K562 (cell line): ENCODE data around the gene KCND2. TPM values are rescaled to one million over a fixed set of nuclear protein-coding genes. Genes with fewer than 3 reads are reported as not detected.
"Not testable (repeated sequence)": the region's sequence is repeated elsewhere in the genome, so short reads cannot be mapped to it uniquely, and the experiment has no call there.

Source experiments
- ATAC-seq: fragments of 200-7000 bp; cut with Tn5 transposase; 3 replicates; pipeline ENCODE4 v1.9.1; 2020; ENCODE audit warnings: moderate library complexity
- BruUV-seq: library from RNA; stranded (reverse); fragments of 400-500 nt; replicated peaks from 2 replicates; lab custom pipeline; 2021; lab: Mats Ljungman, UMichigan
- CTCF ChIA-PET: fragments of 300-600 bp; formaldehyde crosslinking; extraction: SDS; loops from one replicate; lab custom pipeline; 2021; ENCODE audit warnings: low intra/inter-chr PET ratio; lab: Yijun Ruan, JAX
- POLR2A ChIA-PET: fragments of 300-600, 350-650 bp; sonication (Branson Sonifier 250); formaldehyde crosslinking; extraction: SDS; loops from one replicate; lab custom pipeline; 2021; ENCODE audit warnings: antibody characterized with exemption, inconsistent platforms; lab: Yijun Ruan, JAX
- DNase-seq, 4 experiments: peaks; one replicate each; pipeline versions ENCODE4 v3.0.0 to v3.0.0-alpha.2; 2011 to 2018; ENCODE audit warnings: low spot score in 3 of 4, mixed read lengths in 3 of 4; ENCODE audit errors: extremely low read depth in 1 of 4
- FAIRE-seq: peaks from 2 replicates; lab custom pipeline; 2011; peaks lifted over from hg19 to GRCh38; lab: Jason Lieb, UNC
- H2AFZ ChIP-seq: 2 replicates; pipeline ENCODE4 v1.6.0; 2011; ENCODE audit warnings: low read depth, low read length, control low read depth, inconsistent platforms
- H3K27ac ChIP-seq: fragments of 200-600 bp; 3 replicates; pipeline ENCODE4 v1.8.0; 2011; ENCODE audit warnings: low read depth, mild to moderate bottlenecking, control low read depth, inconsistent platforms, low read length, moderate library complexity, mixed read lengths; ENCODE audit errors: extremely low read depth
- H3K27me3 ChIP-seq, 2 experiments: fragments of 300-600 bp in 1 of 2; 2 replicates in 1 of 2; 3 replicates in 1 of 2; pipeline versions ENCODE4 v1.6.0 to v1.8.0; 2011; ENCODE audit warnings: inconsistent platforms in 2 of 2, low read length in 2 of 2, mild to moderate bottlenecking in 1 of 2, mixed read lengths in 1 of 2, moderate library complexity in 1 of 2; ENCODE audit not compliant: control insufficient read depth in 2 of 2, insufficient read depth in 2 of 2
- H3K36me3 ChIP-seq: fragments of 300-600 bp; 3 replicates; pipeline ENCODE4 v1.8.0; 2011; ENCODE audit warnings: mild to moderate bottlenecking, low read length, inconsistent platforms; ENCODE audit not compliant: control insufficient read depth, insufficient read depth
- H3K4me1 ChIP-seq, 2 experiments: fragments of 200-600 bp in 1 of 2; replicated peaks in 1 of 2; 2 replicates in 1 of 2; 3 replicates in 1 of 2; pipeline versions ENCODE4 v1.5.1 to v1.8.0; 2011; ENCODE audit warnings: inconsistent platforms in 2 of 2, low read length in 2 of 2, mild to moderate bottlenecking in 1 of 2, mixed read lengths in 1 of 2, moderate library complexity in 1 of 2; ENCODE audit not compliant: control insufficient read depth in 2 of 2, insufficient read depth in 2 of 2
- H3K4me2 ChIP-seq: 2 replicates; pipeline ENCODE4 v1.6.1; 2011; ENCODE audit warnings: low read length, control low read depth, inconsistent platforms, mixed read lengths; ENCODE audit not compliant: insufficient read depth
- H3K4me3 ChIP-seq: fragments of 200-600 bp; sonication (generic), shearing (Covaris generic); 2 replicates; pipeline ENCODE4 v1.5.1; 2016; ENCODE audit warnings: control low read depth, inconsistent platforms
- H3K79me2 ChIP-seq: fragments of 200-600 bp; 3 replicates; pipeline ENCODE4 v1.8.0; 2011; ENCODE audit warnings: low read length, inconsistent platforms; ENCODE audit not compliant: control insufficient read depth, insufficient read depth
- H3K9ac ChIP-seq, 2 experiments: 2 replicates each; pipeline versions ENCODE4 v1.6.0 to v1.6.1; 2011; ENCODE audit warnings: low read depth in 2 of 2, low read length in 2 of 2, control low read depth in 1 of 2, inconsistent platforms in 1 of 2, mild to moderate bottlenecking in 1 of 2, mixed read lengths in 1 of 2; ENCODE audit not compliant: insufficient read depth in 1 of 2
- H3K9me1 ChIP-seq: one replicate; pipeline ENCODE4 v1.6.0; 2011; ENCODE audit warnings: inconsistent platforms, mild to moderate bottlenecking, low read length, moderate library complexity; ENCODE audit not compliant: control insufficient read depth, insufficient read depth
- H3K9me3 ChIP-seq: replicated peaks from 2 replicates; pipeline ENCODE4 v1.5.1; 2011; ENCODE audit warnings: low read depth, low read length, inconsistent platforms; ENCODE audit not compliant: control insufficient read depth, insufficient read depth
- H4K20me1 ChIP-seq: replicated peaks from 2 replicates; pipeline ENCODE4 v1.6.1; 2011; ENCODE audit warnings: low read length, inconsistent platforms, mixed read lengths; ENCODE audit not compliant: control insufficient read depth, insufficient read depth
- ILF3 ChIP-seq: fragments of 450-650 bp; IDR thresholded peaks from 2 replicates; pipeline ENCODE4 v1.6.1; 2018; ENCODE audit warnings: antibody characterized with exemption, mild to moderate bottlenecking, moderate library complexity, borderline replicate concordance
- JUN ChIP-seq, 2 experiments: sonication (generic) in 1 of 2; formaldehyde crosslinking in 1 of 2; IDR thresholded peaks; 2 replicates each; pipeline versions ENCODE4 v1.6.1 to v1.8.0; 2012 to 2022; ENCODE audit warnings: borderline replicate concordance in 2 of 2, mild to moderate bottlenecking in 2 of 2, improper control_type of control experiment in 1 of 2, low read depth in 1 of 2, low read length in 1 of 2, missing genetic modification reagents in 1 of 2
- NFYB ChIP-seq: IDR thresholded peaks from 2 replicates; pipeline ENCODE4 v1.6.1; 2011; ENCODE audit warnings: mild to moderate bottlenecking, moderate library complexity; ENCODE audit not compliant: insufficient read length; ENCODE audit errors: extremely low read depth
- POLR2G ChIP-seq: fragments of 200-400 bp; formaldehyde crosslinking; IDR thresholded peaks from 2 replicates; pipeline ENCODE4 v1.6.1; 2017; ENCODE audit warnings: low read depth, mild to moderate bottlenecking, antibody characterized with exemption, low read length, moderate library complexity
- SIN3B ChIP-seq: fragments of 450-650 bp; IDR thresholded peaks from 2 replicates; pipeline ENCODE4 v1.6.1; 2017; ENCODE audit warnings: low read depth, mild to moderate bottlenecking, moderate library complexity
- ZFX ChIP-seq: sonication (generic); formaldehyde crosslinking; IDR thresholded peaks from 2 replicates; pipeline ENCODE4 v1.8.0; 2022; ENCODE audit warnings: mild to moderate bottlenecking, missing genetic modification reagents, moderate library complexity
- WGBS: fragments of 100-300 bp; shearing (Covaris generic); methylation state at CpG from one replicate; pipeline ENCODE4 v1.1.6; 2016; ENCODE audit warnings: low coverage, mixed read lengths; ENCODE audit not compliant: insufficient coverage; ENCODE audit errors: missing lambda C conversion rate; 5-methylcytosine and 5-hydroxymethylcytosine counted together
- in situ Hi-C: fragments of 300-500 bp; cut with MboI; formaldehyde crosslinking; loops from 4 replicates; pipeline ENCODE4 v1.15.0; 2018; ENCODE audit warnings: inconsistent platforms, mixed read lengths
- intact Hi-C: fragments of 100-400 bp; cut with micrococcal nuclease; formaldehyde crosslinking; loops from 2 replicates; pipeline ENCODE4 v1.14.2; 2022
- polyA plus RNA-seq, 8 experiments: library from polyadenylated mRNA; depleted of rRNA in 4 of 8; stranded (reverse) in 5 of 8; unstranded in 3 of 8; fragments of >200 nt; fragmentation: Nextera tagmentation in 2 of 8; fragmentation: Illumina TruSeq in 1 of 8; extraction: Ambion mirVana in 2 of 8; extraction: Trizol in 1 of 8; gene quantifications; 2 replicates each; pipeline versions ENCODE4 v1.2.1 to v1.2.3, GENCODE V29; 2011 to 2014; ENCODE audit warnings: inconsistent platforms in 1 of 8, missing spikeins in 1 of 8
- total RNA-seq, 7 experiments: library from RNA; depleted of rRNA in 6 of 7; stranded (reverse); fragments of >200 nt in 6 of 7; fragmentation: Illumina TruSeq in 2 of 7; extraction: Trizol in 2 of 7; gene quantifications; 2 replicates each; pipeline versions ENCODE4 v1.2.1 to v1.2.3, GENCODE V29; 2011 to 2021; ENCODE audit warnings: low replicate concordance in 1 of 7

The KCND2 gene
- total and polyA plus RNA-seq, 9 of the 15 experiments (the other 6 are each of a cell fraction or from before 2014, with no cell fraction given): 0.03 to 0.12 TPM; not detected in 7

DNA sequence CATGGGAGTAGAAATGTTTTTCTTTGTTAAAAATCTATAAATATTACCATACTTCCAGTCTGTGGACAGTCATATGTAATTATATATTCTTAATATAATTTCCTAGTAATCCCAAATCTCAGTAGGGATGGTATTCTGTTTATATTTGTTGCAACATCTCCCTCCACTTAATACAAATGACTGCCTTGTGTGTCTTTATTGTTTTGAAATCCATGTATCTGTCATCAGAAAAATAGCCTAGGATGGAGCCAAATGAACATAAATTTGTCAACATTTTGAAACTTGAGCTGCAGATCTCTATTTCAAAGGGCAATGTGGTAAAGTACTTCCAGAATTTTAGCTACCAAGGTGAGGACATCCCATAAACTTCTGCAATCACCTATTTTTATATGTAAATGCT is 294.2 kb downstream of the KCND2 start:
- H3K79me2 ChIP-seq: no peaks in the 10 kb centered on the region
- ATAC-seq: no peak
- TF ChIP-seq JUN (IDR thresholded peaks at IDR 0.05; ENCODE audit: borderline replicate concordance, low read depth, low read length) (no peak), JUN (CRISPR knock-in tag; IDR thresholded peaks at IDR 0.05; ENCODE audit: borderline replicate concordance) (no peak), SIN3B (no peak), ZFX (CRISPR knock-in tag) (no peak), NFYB (no peak), POLR2G (no peak), ILF3 (no peak)
- TF ChIP-seq, all 486 proteins: peak for 0
- Histone ChIP-seq H3K4me1 (no peaks in the 10 kb centered on the region), H4K20me1 (no peaks in the 10 kb centered on the region), H3K27me3 (no peaks in the 10 kb centered on the region), H3K9me1 (no peaks in the 10 kb centered on the region), H3K9ac (no peak overlapping the region), H3K4me2 (no peak overlapping the region), H3K36me3 (no peaks in the 10 kb centered on the region), H2AFZ (no peak overlapping the region), H3K27ac (no peak overlapping the region), H3K9me3 (no peaks in the 10 kb centered on the region), H3K4me3 (no peak overlapping the region)
- in situ Hi-C loops (no loop called here), intact Hi-C loops (no loop called here)
- DNase-seq: no peak
- POLR2A ChIA-PET: no interaction called here
- BruUV-seq: no TSS peak
- CTCF ChIA-PET: no interaction called here
- FAIRE-seq: no peak

GRCh38 chr7:120578657-120579056 is 305.7 kb downstream of the KCND2 start:
- in situ Hi-C loops, H3K4me2 ChIP-seq, H3K9me1 ChIP-seq, intact Hi-C loops, BruUV-seq, ATAC-seq, H3K27ac ChIP-seq, H3K27me3 ChIP-seq, H3K4me1 ChIP-seq, H4K20me1 ChIP-seq, DNase-seq, H3K4me3 ChIP-seq, CTCF ChIA-PET, H3K9ac ChIP-seq, H3K36me3 ChIP-seq, H3K79me2 ChIP-seq, POLR2A ChIA-PET, H2AFZ ChIP-seq, FAIRE-seq, H3K9me3 ChIP-seq: not testable (repeated sequence)
- WGBS: 0% methylated on average over 4 of the region's 4 CpGs
